Panc1 (cell line): ENCODE measurements around the gene CABS1.

Experiments used
- POLR2AphosphoS5 ChIP-seq: IDR thresholded peaks from 2 replicates; pipeline ENCODE4 v1.6.1; 2012; ENCODE audit warnings: mild to moderate bottlenecking, low read depth, low read length, moderate library complexity
- TF ChIP-seq, protein P1 (sequence below): fragments of 450-650 bp; IDR thresholded peaks from 2 replicates; pipeline ENCODE4 v1.5.1; 2017; ENCODE audit warnings: mild to moderate bottlenecking

- TF ChIP-seq, protein P1, sequence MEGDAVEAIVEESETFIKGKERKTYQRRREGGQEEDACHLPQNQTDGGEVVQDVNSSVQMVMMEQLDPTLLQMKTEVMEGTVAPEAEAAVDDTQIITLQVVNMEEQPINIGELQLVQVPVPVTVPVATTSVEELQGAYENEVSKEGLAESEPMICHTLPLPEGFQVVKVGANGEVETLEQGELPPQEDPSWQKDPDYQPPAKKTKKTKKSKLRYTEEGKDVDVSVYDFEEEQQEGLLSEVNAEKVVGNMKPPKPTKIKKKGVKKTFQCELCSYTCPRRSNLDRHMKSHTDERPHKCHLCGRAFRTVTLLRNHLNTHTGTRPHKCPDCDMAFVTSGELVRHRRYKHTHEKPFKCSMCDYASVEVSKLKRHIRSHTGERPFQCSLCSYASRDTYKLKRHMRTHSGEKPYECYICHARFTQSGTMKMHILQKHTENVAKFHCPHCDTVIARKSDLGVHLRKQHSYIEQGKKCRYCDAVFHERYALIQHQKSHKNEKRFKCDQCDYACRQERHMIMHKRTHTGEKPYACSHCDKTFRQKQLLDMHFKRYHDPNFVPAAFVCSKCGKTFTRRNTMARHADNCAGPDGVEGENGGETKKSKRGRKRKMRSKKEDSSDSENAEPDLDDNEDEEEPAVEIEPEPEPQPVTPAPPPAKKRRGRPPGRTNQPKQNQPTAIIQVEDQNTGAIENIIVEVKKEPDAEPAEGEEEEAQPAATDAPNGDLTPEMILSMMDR: no peak
- no peak for TF ChIP-seq POLR2AphosphoS5
These were observed 34.6 kb upstream of the CABS1 start for GRCh38 chr4:70300215-70300614.
